IMR-90 (cell line): ENCODE measurements around the gene SORCS1. TPM values are rescaled to one million over a fixed set of nuclear protein-coding genes. Genes with fewer than 3 reads are reported as not detected.

Experiments used
- ATAC-seq: fragments of 200-7000 bp; cut with Tn5 transposase; 2 replicates; pipeline ENCODE4 v1.9.1; 2020; ENCODE audit warnings: low read depth, mild to moderate bottlenecking, moderate library complexity
- BruUV-seq: library from RNA; stranded (reverse); fragments of 400-500 nt; replicated peaks from 2 replicates; lab custom pipeline; 2021; lab: Mats Ljungman, UMichigan
- CTCF ChIA-PET: fragments of 300-600 bp; formaldehyde crosslinking; extraction: SDS; loops from one replicate; lab custom pipeline; 2021; ENCODE audit warnings: antibody characterized with exemption; lab: Yijun Ruan, JAX
- POLR2A ChIA-PET: fragments of 300-600 bp; sonication (Branson Sonifier 250); formaldehyde crosslinking; loops from one replicate; lab custom pipeline; 2022; ENCODE audit warnings: antibody characterized with exemption; ENCODE audit not compliant: unreplicated experiment; lab: Charles Lee
- DNase-seq: peaks from one replicate; pipeline ENCODE4 v3.0.0; 2013
- H2AFZ ChIP-seq: replicated peaks from 2 replicates; pipeline ENCODE3; 2013; ENCODE audit warnings: low read length, mild to moderate bottlenecking; ENCODE audit not compliant: poor library complexity
- H2AK5ac ChIP-seq: 2 replicates; pipeline ENCODE4 v1.6.1; 2013; ENCODE audit warnings: low read depth, low read length, inconsistent platforms
- H2AK9ac ChIP-seq: replicated peaks from 2 replicates; pipeline ENCODE3; 2013; ENCODE audit warnings: mild to moderate bottlenecking, low read depth, low read length, moderate library complexity; ENCODE audit not compliant: poor library complexity
- H2BK120ac ChIP-seq: 2 replicates; pipeline ENCODE4 v1.6.1; 2013; ENCODE audit warnings: low read depth, low read length, inconsistent platforms
- H2BK15ac ChIP-seq: 3 replicates; pipeline ENCODE4 v1.6.1; 2013; ENCODE audit warnings: low read depth, low read length, inconsistent platforms
- H2BK20ac ChIP-seq: 2 replicates; pipeline ENCODE4 v1.6.1; 2013; ENCODE audit warnings: low read depth, mild to moderate bottlenecking, inconsistent platforms, low read length, moderate library complexity
- H2BK5ac ChIP-seq: 2 replicates; pipeline ENCODE4 v1.6.1; 2013; ENCODE audit warnings: mild to moderate bottlenecking, low read depth, low read length, inconsistent platforms; ENCODE audit not compliant: poor library complexity, severe bottlenecking
- H3K14ac ChIP-seq: replicated peaks from 2 replicates; pipeline ENCODE4 v1.6.1; 2013; ENCODE audit warnings: low read depth, low read length, inconsistent platforms
- H3K18ac ChIP-seq: 2 replicates; pipeline ENCODE4 v1.6.1; 2013; ENCODE audit warnings: low read depth, low read length, control low read depth
- H3K23ac ChIP-seq: 2 replicates; pipeline ENCODE4 v1.6.1; 2013; ENCODE audit warnings: low read depth, low read length, inconsistent platforms
- H3K27ac ChIP-seq: 2 replicates; pipeline ENCODE4 v1.5.1; 2013; ENCODE audit warnings: mild to moderate bottlenecking, control low read depth, low read length; ENCODE audit not compliant: insufficient read depth
- H3K27me3 ChIP-seq: 2 replicates; pipeline ENCODE4 v1.6.1; 2013; ENCODE audit warnings: low read length; ENCODE audit not compliant: control insufficient read depth, insufficient read depth
- H3K36me3 ChIP-seq: 2 replicates; pipeline ENCODE4 v1.6.1; 2013; ENCODE audit warnings: low read length, mixed read lengths; ENCODE audit not compliant: control insufficient read depth, insufficient read depth
- H3K4ac ChIP-seq: 2 replicates; pipeline ENCODE4 v1.6.1; 2013; ENCODE audit warnings: low read depth, low read length, inconsistent platforms
- H3K4me1 ChIP-seq: 2 replicates; pipeline ENCODE4 v1.6.1; 2013; ENCODE audit warnings: low read length, mixed read lengths; ENCODE audit not compliant: control insufficient read depth, insufficient read depth
- H3K4me2 ChIP-seq: 2 replicates; pipeline ENCODE4 v1.6.1; 2013; ENCODE audit warnings: low read depth, mild to moderate bottlenecking, control low read depth, low read length, moderate library complexity
- H3K4me3 ChIP-seq: 2 replicates; pipeline ENCODE4 v1.5.1; 2013; ENCODE audit warnings: low read depth, mild to moderate bottlenecking, control low read depth, low read length, moderate library complexity; ENCODE audit not compliant: insufficient read depth
- H3K56ac ChIP-seq: 2 replicates; pipeline ENCODE4 v1.6.1; 2013; ENCODE audit warnings: low read length, inconsistent platforms; ENCODE audit not compliant: insufficient read depth; ENCODE audit errors: extremely low read depth
- H3K79me1 ChIP-seq, 2 experiments: 2 replicates each; pipeline ENCODE4 v1.6.1; 2013; ENCODE audit warnings: low read length in 2 of 2, inconsistent platforms in 1 of 2, low read depth in 1 of 2
- H3K9ac ChIP-seq: 2 replicates; pipeline ENCODE4 v1.6.1; 2013; ENCODE audit warnings: low read depth, low read length, control low read depth
- H3K9me1 ChIP-seq: 2 replicates; pipeline ENCODE4 v1.6.1; 2013; ENCODE audit warnings: low read length, inconsistent platforms; ENCODE audit not compliant: insufficient read depth
- H3K9me3 ChIP-seq: 2 replicates; pipeline ENCODE4 v1.6.1; 2013; ENCODE audit warnings: low read length; ENCODE audit not compliant: control insufficient read depth, insufficient read depth
- H4K20me1 ChIP-seq: 2 replicates; pipeline ENCODE4 v1.6.1; 2013; ENCODE audit warnings: low read length, inconsistent platforms; ENCODE audit not compliant: insufficient read depth
- H4K5ac ChIP-seq: 2 replicates; pipeline ENCODE4 v1.6.1; 2013; ENCODE audit warnings: mild to moderate bottlenecking, low read depth, low read length, control low read depth
- H4K8ac ChIP-seq, 2 experiments: 2 replicates each; pipeline ENCODE4 v1.6.1; 2013; ENCODE audit warnings: low read depth in 2 of 2, low read length in 2 of 2, control low read depth in 1 of 2, inconsistent platforms in 1 of 2
- H4K91ac ChIP-seq: 2 replicates; pipeline ENCODE4 v1.6.1; 2013; ENCODE audit warnings: low read depth, low read length, inconsistent platforms; ENCODE audit not compliant: insufficient read depth
- MAFK ChIP-seq: IDR thresholded peaks from 2 replicates; pipeline ENCODE4 v1.6.1; 2012; ENCODE audit warnings: low read depth, low read length, improper control_type of control experiment
- RAD21 ChIP-seq: IDR thresholded peaks from 2 replicates; pipeline ENCODE4 v1.6.1; 2012; ENCODE audit warnings: low read length, improper control_type of control experiment
- RCOR1 ChIP-seq: IDR thresholded peaks from 2 replicates; pipeline ENCODE4 v1.6.1; 2012; ENCODE audit warnings: mild to moderate bottlenecking, low read length, improper control_type of control experiment; ENCODE audit not compliant: insufficient replicate concordance
- RFX5 ChIP-seq: IDR thresholded peaks from 2 replicates; pipeline ENCODE4 v1.8.0; 2012; ENCODE audit warnings: low read depth, mild to moderate bottlenecking, low read length, moderate library complexity
- WGBS, 2 experiments: methylation state at CpG; one replicate each; pipeline versions ENCODE4 v1.1.5 to v1.1.7; 2013; ENCODE audit warnings: missing lambda C conversion rate in 2 of 2; ENCODE audit not compliant: insufficient read length in 1 of 2; ENCODE audit errors: extremely low coverage in 2 of 2; 5-methylcytosine and 5-hydroxymethylcytosine counted together
- dilution Hi-C: fragments of 300-500 bp; cut with HindIII; formaldehyde crosslinking; loops from one replicate; pipeline ENCODE4 v1.14.3; 2018; ENCODE audit warnings: low sequenced_read_pairs; ENCODE audit not compliant: unreplicated experiment
- in situ Hi-C: fragments of 300-500 bp; cut with MboI; formaldehyde crosslinking; loops from 3 replicates; pipeline ENCODE4 v1.14.3; 2019; ENCODE audit warnings: low sequenced_read_pairs, inconsistent platforms, mixed read lengths
- intact Hi-C: fragments of 100-400 bp; cut with micrococcal nuclease; formaldehyde crosslinking; loops from 2 replicates; pipeline ENCODE4 v1.10.0; 2022
- polyA plus RNA-seq, 3 experiments: library from polyadenylated mRNA; depleted of rRNA; stranded (reverse); fragments of >200 nt; gene quantifications; 2 replicates each; pipeline ENCODE4 v1.2.3, GENCODE V29; 2012; ENCODE audit warnings: low replicate concordance in 1 of 3
- total RNA-seq: library from RNA; depleted of rRNA; stranded (reverse); fragments of >200 nt; gene quantifications from 2 replicates; pipeline ENCODE4 v1.2.3, GENCODE V29; 2012
- TF ChIP-seq, protein P1 (sequence below): conservative IDR thresholded peaks from 2 replicates; pipeline ENCODE4 v1.5.1; 2012; ENCODE audit warnings: mild to moderate bottlenecking, low read depth, low read length, improper control_type of control experiment

SORCS1 gene
- total and polyA plus RNA-seq, 2 of the 4 experiments (the other 2 are of a cell fraction) = under 0.01 TPM; not detected in 1

DNA sequence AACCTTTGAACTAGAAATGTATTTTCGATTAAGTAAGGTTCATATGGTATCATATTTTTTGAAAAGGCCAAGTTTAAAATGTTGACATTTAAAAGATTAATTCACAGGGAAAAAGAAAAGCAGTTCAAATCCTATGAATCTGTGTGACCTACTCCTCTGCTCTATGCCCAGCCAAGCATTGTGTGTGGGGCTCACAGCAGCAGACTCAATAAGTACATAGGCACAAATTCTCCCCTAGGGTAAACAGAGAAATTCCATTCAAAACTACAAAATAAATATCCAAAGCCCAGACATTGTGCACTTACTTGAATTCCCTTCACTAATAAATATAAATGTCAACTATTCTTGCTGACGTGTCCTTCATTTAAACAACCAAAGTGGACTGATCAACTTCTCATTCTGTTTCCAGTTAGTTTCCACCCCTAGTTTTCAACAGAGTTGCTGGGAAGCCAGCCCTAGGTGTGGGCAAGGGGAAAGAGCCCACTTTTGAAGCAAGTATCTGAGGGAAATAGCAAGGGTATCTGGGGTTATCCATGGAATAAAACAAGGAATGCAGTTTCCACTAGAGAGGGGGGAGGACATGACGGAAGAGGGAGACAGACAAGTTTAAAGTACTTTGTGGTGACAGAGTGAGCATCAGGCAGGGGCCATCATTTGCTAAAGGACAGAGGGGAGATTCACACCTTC, 533.3 kb downstream of the SORCS1 start:
- ChIA-PET CTCF (interaction anchor here (0.7 kb wide), 1 partner anchor 43 kb away, joined by 3 read pairs; no protein-coding TSS in a partner anchor), POLR2A (no interaction called here)
- no peak overlapping the region for H2BK20ac ChIP-seq
- dilution Hi-C loops = no loop called here
- H3K23ac ChIP-seq = no peak overlapping the region
- H3K56ac ChIP-seq = no peak overlapping the region
- in situ Hi-C loops = no loop called here
- no peaks in the 10 kb centered on the region for H4K20me1 ChIP-seq
- BruUV-seq = no TSS peak
- H3K4me2 ChIP-seq = no peak overlapping the region
- H3K14ac ChIP-seq = no peak overlapping the region
- H3K79me1 ChIP-seq = no peaks in the 10 kb centered on the region
- no peaks in the 10 kb centered on the region for H3K27me3 ChIP-seq
- no peak overlapping the region for H2AFZ ChIP-seq
- ATAC-seq (no peak), DNase-seq (no peak)
- intact Hi-C loops = no loop called here
- H4K8ac ChIP-seq = no peak overlapping the region
- WGBS, 2 experiments = no CpG with 5 or more reads among the region's 3 CpGs
- TF ChIP-seq RCOR1 (no peak), RFX5 (no peak), MAFK (no peak), RAD21 (no peak)
- TF ChIP-seq, protein P1, sequence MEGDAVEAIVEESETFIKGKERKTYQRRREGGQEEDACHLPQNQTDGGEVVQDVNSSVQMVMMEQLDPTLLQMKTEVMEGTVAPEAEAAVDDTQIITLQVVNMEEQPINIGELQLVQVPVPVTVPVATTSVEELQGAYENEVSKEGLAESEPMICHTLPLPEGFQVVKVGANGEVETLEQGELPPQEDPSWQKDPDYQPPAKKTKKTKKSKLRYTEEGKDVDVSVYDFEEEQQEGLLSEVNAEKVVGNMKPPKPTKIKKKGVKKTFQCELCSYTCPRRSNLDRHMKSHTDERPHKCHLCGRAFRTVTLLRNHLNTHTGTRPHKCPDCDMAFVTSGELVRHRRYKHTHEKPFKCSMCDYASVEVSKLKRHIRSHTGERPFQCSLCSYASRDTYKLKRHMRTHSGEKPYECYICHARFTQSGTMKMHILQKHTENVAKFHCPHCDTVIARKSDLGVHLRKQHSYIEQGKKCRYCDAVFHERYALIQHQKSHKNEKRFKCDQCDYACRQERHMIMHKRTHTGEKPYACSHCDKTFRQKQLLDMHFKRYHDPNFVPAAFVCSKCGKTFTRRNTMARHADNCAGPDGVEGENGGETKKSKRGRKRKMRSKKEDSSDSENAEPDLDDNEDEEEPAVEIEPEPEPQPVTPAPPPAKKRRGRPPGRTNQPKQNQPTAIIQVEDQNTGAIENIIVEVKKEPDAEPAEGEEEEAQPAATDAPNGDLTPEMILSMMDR = no peak
- H3K27ac ChIP-seq = no peak overlapping the region
- no peaks in the 10 kb centered on the region; the same call in 1 of the 2 replicates for H3K9me3 ChIP-seq
- H3K18ac ChIP-seq = no peak overlapping the region
- no peak overlapping the region for H2BK15ac ChIP-seq
- no peak overlapping the region for H2BK120ac ChIP-seq
- no peak overlapping the region for H4K5ac ChIP-seq
- H3K9ac ChIP-seq = no peak overlapping the region
- H4K91ac ChIP-seq = no peak overlapping the region
- no peak overlapping the region for H2AK5ac ChIP-seq
- no peaks in the 10 kb centered on the region for H3K4me1 ChIP-seq
- H3K4ac ChIP-seq = no peak overlapping the region
- no peak overlapping the region for H2AK9ac ChIP-seq
- no peaks in the 10 kb centered on the region for H3K9me1 ChIP-seq
- no peak overlapping the region for H3K4me3 ChIP-seq
- H2BK5ac ChIP-seq = no peak overlapping the region
- H3K36me3 ChIP-seq = no peaks in the 10 kb centered on the region
